Fibroblast of upper back skin (primary cell): Measurements from ENCODE around the gene CCL28.
"Not testable (repeated sequence)": the region's sequence is repeated elsewhere in the genome, so short reads cannot be mapped to it uniquely, and the experiment has no call there.

Source experiments
- DNase-seq: peaks from one replicate; pipeline ENCODE4 v3.0.0-alpha.2; 2013

CCL28 gene

GRCh38 chr5:43409809-43410271, 2.4 kb downstream of the CCL28 start:
- DNase-seq: no peak

GRCh38 chr5:43402524-43403066, 9.6 kb downstream of the CCL28 start:
- DNase-seq: not testable (repeated sequence)

- DNase-seq: no peak
Observed at GRCh38 chr5:43401827-43402226, 10.4 kb downstream of the CCL28 start.

- DNase-seq: no peak
Observed at GRCh38 chr5:43400082-43400481, 12.1 kb downstream of the CCL28 start.

- DNase-seq: no peak
Observed at GRCh38 chr5:43396762-43397304, 15.4 kb downstream of the CCL28 start.

- DNase-seq: no peak
Observed at GRCh38 chr5:43390471-43390870, 21.7 kb downstream of the CCL28 start.

GRCh38 chr5:43389679-43390329, 22.4 kb downstream of the CCL28 start:
- peak; percentile 89 for DNase-seq

- no peak for DNase-seq
Observed at GRCh38 chr5:43386960-43387362, 25.2 kb downstream of the CCL28 start.

GRCh38 chr5:43376496-43377140, 35.6 kb downstream of the CCL28 start:
- no peak for DNase-seq

GRCh38 chr5:43371821-43372220, 40.4 kb downstream of the CCL28 start:
- DNase-seq: no peak

- no peak for DNase-seq
Observed at GRCh38 chr5:43370352-43370751, 41.8 kb downstream of the CCL28 start.

GRCh38 chr5:43369651-43370050, 42.5 kb downstream of the CCL28 start:
- no peak for DNase-seq

GRCh38 chr5:43367909-43368669, 44.1 kb downstream of the CCL28 start:
- no peak for DNase-seq

- no peak for DNase-seq
Observed at GRCh38 chr5:43367453-43367852, 44.7 kb downstream of the CCL28 start.

- DNase-seq: not testable (repeated sequence)
Observed at GRCh38 chr5:43366680-43367246, 45.4 kb downstream of the CCL28 start.

GRCh38 chr5:43365155-43365554, 47.0 kb downstream of the CCL28 start:
- not testable (repeated sequence) for DNase-seq

GRCh38 chr5:43363445-43364152, 48.6 kb downstream of the CCL28 start:
- no peak for DNase-seq

GRCh38 chr5:43362725-43363435, 49.3 kb downstream of the CCL28 start:
- DNase-seq: no peak

GRCh38 chr5:43358726-43359125, 53.5 kb downstream of the CCL28 start:
- no peak for DNase-seq

- DNase-seq: no peak
Observed at GRCh38 chr5:43358301-43358700, 53.9 kb downstream of the CCL28 start.

GRCh38 chr5:43357878-43358281, 54.3 kb downstream of the CCL28 start:
- no peak for DNase-seq

- DNase-seq: no peak
Observed at GRCh38 chr5:43357067-43357466, 55.1 kb downstream of the CCL28 start.
